NCI-H2107 treated with DMSO at 0.1 percent for 48 hours (cell line): ENCODE results near the gene PATJ.

Source experiments
- DNase-seq: peaks from one replicate; lab custom pipeline; 2025; ENCODE audit not compliant: unreplicated experiment; lab: John Stamatoyannopoulos, UW

Gene PATJ

DNA sequence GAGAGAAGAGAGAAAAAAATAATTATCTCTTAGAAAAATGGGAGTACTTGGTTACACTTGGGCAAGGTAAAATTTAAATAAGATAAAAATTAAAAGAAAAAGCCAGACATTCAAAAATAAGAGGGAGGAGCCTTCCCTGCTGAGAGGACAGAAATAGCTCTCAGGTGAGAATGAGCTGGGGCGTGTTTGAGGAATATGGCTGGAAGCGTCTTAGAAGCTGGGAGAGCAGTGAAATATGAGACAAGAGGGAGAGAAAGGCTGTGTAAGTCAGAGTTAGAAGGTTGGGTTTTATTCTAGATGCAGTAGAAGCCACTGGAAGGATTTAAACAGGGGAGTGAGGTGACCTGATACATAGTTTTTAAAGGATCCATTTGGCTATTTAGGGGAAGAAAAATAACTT is 298.2 kb downstream of the PATJ start:
- DNase-seq = peak; percentile 90

DNA sequence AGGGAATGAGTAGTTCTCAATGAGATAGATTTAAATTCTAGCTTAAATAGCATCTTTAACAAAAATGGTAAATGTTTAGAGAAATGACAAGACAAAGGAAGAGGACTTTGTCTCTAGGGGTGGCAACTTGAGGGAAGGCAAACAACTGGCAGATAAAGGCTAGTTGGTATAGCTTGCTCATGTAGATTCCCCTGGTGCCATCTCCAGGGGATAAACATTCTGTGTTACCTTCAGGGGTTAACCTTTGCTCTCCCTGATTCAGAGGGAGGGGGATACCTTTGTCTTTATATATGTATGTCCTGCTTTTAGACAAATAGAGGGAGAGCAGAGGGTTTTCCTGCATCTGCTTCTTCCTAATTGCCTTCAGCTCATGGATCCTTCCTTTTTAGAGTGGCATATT is 298.7 kb downstream of the PATJ start:
- no peak for DNase-seq

DNA sequence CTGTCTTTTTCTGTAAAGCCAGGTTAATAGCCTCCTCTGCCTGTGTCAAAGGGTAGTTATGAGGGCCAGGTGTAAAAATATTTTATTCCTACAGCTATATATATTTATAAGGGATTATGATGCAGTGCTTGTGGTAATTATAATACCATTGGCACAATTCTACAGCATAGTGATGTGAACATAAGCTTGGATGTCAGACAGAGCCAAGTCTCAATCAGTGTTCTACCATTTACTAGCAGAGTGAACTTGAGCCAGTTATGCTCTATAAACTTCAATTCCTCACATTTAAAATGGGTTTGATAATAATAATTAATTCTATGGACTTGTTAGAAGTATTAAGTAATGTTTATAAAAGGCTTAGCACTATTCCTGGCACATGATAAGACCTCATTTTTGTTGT is 300.9 kb downstream of the PATJ start:
- DNase-seq = no peak

DNA sequence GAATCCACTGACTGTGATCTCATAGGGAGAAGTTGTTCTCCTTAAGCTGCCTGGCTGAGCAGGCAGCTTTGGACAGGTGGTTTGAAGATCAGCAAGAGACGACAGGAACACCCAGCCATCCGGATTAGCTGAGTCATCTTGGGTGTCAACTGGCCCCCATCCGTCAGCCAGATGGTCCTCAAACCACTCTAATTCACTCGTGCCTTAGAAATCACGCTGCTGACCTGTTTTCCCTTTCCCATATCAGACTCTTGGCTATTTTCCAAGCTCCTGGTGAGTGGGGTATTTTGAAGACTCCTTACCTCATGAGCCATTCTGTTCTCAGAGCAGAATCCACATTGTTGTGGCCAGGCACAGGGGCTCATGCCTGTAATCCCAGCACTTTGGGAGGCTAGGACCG is 303.3 kb downstream of the PATJ start:
- DNase-seq = peak; percentile 54

DNA sequence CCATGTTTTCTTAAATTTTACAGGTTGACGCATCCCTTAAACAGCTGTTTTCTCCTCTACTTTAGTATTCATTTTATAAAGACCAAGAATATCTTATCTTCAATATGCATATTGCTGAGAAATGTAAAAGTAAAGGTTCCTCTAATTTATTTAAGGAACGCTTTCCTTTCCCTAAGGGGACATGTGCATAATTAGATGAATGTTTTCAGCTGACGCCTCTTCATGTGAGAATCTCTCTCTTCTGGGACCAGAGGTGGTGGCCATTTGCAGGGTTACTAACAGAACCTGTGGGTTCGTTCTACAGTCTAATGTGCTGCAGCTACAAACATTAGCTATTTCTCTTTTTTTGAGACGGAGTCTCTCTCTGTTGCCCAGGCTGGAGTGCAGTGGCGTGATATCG is 304.6 kb downstream of the PATJ start:
- no peak for DNase-seq

DNA sequence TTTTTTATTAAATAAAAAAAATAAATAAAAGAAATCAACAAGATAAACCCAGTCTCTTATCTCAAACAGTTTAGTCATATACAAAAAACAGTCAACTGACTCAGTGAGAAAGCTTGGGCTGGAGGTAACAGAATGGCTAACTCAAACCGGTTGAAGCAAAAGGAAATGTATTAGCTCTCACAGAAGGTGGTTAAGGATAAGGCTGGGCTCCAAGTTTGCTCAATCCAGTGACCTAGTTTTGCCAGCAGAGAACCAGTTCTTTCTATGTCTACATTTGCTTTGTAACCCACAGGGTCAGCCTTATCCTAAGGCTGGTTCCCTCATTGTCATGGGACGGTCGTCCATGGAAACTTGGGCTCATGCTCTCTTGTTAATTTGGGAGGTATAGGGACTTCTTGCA is 307.9 kb downstream of the PATJ start:
- DNase-seq = no peak

DNA sequence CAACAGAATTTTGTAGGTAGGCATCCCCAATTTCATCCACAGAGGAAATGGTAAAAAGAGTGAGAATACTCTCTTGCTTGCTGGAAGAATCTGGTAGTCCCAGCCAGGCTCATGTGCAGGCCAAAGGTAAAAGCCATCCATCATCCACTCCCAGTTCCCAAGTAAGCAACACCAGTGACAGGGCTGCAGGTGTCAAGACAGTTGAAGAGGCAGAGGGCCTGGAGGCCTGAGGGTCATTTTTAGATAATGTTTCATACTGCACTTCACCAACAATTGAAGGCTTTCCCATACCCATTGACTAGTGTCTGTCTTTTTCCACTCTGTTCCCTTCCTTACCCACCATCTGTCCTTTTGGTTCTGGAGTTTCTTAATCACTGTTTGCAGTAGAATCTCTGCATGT is 310.7 kb downstream of the PATJ start:
- no peak for DNase-seq

DNA sequence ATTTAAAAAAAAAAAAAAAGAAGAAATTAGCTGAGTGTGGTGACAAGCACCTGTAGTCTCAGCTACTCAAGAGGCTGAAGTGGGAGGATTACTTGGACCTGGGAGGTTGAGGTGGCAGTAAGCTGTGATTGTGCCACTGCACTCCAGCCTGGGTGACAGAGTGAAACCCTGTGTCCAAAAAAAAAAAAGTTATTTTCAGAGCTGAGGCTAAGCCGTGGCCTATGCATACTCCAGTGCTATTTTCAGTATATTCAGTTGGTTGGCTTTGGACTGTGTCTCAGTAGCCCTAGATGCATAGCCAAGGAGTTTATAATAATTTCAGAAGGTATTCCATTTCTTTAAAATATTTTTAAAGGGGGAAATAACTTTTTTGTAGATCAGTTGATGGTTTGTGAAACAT is 311.9 kb downstream of the PATJ start:
- no peak for DNase-seq

DNA sequence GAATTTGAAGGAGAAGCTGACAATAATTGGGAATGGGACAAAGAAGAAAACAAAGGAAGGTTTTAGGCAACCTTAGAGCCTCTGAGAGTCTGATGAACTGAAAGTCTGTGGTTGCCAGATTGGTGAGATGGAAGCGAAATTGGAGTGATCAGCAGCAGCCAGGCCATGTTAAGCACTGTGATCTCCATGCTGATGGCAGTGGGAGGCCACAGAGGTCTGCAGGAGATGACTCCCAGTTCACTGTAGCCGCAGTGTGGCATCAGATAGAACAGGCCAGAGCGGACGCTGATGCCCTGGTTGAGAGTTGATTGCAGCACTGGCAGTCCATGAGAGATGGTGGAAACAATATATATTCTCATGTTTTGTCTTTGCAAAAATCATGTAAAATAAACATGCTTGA is 314.9 kb downstream of the PATJ start:
- no peak for DNase-seq

DNA sequence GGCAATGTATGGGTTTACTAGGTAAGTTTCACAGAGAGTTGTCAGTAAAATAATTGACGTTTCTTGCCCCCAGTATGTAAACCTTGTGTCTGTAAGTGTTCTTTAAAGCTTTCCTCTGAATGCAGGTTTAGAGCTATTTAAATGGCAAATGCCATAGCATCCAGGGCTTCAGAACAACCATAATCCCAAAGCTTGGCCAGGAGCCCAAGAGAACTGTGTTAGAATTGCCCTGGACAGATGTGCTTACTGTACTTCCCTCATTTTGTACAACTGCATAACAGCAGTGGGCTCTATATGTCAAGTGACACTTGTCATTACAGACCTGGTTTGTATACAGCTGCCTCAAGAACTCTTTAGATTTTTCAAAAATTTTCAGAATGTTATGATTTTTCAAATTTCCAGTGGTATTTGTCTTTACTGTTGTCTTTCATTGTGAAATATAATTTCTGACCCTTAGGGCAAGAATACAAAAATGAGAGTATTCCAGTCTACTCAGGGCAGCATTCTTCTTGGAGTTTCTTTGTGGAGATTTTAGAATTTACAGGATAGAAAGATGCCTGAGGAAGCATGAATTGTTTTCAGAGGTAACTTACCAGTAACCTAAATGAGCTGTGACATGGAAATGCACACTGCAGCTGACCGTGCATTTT is 315.5 kb downstream of the PATJ start:
- no peak for DNase-seq

DNA sequence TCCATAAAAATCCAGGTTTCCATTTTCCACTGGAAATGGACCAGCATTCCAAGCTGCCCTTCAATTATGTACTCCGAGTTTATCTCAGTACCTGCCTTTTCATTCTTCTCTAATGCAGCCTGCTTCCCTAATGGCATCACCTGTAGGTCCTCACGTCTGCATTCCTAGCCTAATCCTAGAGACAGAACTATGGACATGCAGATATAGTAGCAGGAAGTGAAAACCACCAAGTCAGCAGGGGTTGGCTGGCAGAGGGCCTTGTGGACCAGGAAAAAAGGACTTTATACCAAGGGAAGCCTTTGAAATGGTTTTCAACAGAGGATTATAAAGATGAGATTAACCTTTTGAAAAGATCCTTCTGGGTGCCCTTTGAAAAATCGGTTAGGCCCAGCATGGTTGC is 316.7 kb downstream of the PATJ start:
- DNase-seq = no peak

DNA sequence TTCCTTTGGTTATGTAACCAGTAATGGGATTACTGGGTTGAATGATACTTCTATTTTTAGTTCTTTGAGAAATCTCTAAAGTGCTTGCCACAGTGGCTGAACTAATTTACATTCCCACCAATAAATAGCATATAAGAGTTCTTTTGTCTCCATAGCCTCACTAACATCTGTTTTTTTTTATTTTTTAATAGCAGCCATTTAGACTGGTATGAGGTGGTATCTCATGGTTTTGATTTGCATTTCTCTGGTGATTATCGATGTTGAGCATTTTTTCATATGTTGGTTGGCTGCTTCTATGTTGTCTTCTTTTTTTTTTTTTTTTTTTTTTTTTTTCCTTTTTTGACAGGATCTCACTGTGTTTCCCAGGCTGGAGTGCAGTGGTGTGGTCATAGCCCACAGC is 319.8 kb downstream of the PATJ start:
- no peak for DNase-seq

DNA sequence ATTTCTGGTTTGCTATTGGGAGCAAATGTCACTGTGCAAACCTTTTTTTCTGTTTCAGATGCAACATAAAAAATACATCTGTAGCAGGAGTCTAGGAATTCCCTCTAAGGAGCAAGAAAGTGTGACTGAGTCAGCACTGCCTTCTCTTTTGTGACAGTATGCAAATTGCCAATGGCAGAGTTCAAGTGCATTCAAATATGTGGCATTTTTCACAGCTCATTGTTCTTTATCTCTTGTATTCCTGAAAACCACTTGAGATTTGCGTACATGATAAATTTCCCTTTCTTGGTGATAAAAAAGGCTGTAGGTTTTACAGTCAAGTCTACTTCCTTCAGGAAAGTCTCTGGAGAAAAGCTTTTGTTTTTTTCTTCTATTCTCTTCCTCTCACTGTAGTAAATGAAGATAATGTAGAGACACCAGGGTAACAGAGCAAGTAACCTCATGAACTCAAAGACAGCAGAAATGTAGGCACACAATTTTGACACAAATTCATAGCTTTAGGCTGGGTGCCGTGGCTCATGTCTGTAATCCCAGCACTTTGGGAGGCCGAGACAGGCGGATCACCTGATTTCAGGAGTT is 322.6 kb downstream of the PATJ start:
- DNase-seq = no peak

DNA sequence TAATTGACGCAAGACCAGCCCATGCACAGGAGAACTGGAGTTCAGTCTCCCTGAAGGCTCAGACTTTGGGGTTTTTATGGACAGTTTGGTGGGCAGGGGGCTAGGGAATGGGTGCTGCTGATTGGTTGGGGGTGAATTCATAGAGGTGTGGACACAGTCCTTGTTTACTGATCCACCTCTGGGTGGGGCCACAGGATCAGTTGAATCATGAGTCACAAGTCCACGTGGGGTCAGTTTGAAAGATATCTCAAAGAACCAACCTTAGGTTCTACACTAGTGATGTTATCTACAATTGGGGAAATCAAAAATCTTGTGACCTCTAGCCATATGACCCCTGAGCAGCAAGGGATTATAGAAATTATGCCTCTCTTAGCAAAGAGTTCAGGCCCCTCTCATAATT is 324.4 kb downstream of the PATJ start:
- no peak for DNase-seq

DNA sequence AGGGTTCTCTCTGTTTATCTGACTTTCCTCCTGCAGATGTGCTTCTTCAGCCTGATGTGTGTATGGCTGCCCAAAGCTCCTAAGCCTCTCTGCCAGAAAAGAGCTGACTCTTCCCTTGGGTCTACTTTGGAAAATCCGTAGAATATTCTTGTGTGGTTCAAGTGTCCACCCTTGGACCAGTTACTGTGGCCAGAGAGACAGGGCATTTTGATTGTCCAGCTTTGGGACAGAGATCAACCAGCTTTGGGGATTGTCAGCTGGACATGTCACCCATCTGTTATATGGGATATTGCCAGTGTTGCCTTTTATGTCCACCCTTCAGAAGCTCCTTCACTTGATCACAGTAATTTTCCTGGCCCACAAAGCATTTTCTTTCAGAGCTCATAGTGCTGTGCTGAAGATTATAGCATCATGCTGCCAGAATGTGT is 326.1 kb downstream of the PATJ start:
- no peak for DNase-seq

DNA sequence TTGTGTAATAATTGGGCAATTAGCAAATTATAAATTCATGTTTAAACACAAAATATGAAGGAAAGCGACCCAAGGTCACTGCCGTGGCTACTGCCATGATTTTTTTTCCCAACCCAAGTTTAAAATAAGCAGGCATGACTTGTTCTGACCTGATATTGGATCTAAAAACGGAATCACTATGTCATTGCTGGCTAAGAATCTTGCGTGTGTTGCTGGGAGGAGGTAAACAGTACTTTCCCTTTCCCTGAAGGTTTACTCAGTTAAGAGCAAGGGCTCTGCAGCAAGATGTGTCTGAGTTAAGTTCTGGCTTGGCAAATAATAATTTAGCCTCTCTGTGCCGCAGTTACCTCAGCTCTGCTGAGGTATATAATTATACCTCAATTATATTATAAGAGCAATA is 326.7 kb downstream of the PATJ start:
- no peak for DNase-seq

DNA sequence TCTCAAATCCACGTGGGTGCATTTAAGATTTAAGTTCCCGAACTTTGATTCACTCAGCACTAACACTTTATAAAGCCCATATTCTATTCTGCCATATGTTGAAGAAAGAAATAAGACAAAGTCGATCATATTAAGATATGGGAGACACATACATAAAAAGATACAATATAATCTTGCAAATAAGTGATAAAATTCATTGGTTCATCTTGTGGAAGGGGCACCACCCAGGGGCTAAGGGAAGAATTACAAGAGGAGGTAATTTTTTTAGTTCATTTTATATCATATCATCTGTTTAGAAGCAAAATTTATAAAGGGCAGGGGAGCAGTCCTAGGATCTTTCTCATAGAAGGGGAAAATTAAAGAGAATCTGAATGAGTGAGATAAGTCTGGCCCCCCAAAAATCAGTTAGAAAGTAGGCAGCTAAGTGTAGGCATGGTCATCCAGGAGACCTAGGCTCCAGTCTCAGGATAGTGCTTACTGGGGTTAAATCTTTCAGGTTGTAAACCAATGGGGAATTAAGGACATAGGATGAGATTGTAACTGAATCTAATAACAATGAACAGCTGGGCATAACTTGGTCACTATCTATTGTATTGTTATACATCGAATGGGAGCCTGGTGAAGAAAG is 328.2 kb downstream of the PATJ start:
- DNase-seq = no peak

DNA sequence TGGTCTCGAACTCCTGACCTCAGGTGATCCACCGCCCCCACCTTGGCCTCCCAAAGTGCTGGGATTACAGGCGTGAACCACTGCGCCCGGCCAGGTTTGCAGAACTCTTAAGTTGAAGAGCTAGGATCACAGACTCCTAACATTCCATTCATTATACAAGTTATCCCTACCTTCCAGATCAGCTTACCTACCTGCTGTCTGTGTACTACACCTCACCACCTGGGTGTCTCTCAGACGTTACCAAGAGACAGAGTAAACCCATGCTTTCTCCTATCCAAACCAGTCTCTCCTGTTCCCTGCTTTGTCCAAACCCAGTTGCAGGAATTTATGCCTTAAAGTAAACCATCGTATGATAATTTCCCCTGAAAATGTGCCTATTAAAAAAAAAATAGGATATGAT is 329.4 kb downstream of the PATJ start:
- DNase-seq = no peak

DNA sequence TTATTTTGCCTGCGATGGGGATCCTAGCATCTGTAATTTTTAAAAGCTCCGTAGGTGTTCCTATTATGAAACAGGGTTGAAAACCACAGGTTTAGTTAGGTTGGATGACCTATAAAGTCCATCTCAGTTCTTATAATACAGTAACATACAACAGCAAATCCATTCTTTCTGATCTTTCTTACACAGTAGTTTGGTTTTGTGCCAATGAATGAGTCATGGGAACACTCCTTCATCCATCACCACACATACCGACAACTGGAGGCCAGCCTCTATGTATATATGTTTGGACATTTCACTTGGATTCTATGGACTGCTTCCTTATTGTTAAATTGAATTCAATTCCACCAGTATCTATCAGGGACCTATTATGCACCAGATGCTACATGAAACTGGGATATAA is 334.0 kb downstream of the PATJ start:
- DNase-seq = no peak

DNA sequence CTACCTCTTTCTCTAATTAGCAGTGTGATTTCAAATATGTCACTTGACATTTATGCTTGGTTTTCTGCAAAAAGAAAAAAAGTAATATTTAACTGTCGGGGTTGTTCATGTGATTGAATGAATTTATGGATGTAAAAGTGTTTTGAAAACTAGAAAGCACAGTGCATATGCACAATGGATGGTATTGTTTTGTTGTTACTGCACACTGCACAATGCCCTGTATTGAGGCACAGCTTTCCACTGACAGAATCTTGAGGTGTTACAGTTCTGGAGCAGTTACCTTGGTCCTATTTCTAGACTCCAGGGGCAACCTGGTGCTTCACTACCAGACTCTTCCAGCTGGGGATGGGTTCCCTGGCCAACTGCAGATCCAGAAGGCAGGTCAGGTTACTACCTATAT is 335.5 kb downstream of the PATJ start:
- DNase-seq = no peak

DNA sequence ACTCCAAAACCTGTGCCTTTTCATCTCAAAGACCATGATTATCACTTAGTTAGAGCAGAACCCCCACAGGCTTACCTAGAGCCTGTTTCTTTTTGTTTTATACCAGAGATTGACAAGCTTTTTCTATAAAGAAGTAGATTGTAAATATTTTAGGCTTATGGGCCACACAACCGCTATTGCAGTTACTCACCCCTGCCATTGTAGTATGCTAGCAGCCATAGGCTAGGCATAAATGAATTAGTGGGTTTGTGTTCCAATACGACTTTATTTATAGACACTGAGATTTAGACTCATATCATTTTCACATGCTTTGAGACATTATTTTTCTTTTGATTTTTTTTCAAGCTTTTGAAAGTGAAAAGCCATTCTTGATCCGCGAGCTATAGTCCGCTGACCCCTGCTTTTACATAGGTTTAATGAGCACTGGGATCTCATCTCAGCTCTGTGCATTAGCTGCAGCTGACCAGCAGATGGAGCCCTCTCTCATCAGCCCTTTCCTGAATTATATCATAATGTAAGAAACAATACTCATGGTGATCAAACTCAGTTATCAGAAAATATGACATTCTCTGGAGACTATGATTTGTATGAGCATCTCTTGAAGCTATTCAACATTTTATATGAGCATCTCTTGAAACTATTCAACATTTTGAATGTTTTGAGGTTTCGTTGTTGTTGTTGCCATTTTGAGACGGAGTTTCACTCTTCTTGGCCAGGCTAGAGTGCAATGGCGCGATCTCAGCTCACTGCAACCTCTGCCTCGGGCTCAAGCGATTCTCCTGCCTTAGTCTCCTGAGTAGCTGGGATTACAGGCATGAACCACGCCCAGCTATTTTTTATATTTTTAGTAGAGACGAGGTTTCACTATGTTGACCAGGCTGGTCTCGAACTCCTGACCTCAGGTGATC is 340.4 kb downstream of the PATJ start:
- DNase-seq = peak; percentile 41
